ENCODE measurements around the gene DTNA. TPM values are rescaled to one million over a fixed set of nuclear protein-coding genes. Genes with fewer than 3 reads are reported as not detected.

The DTNA gene
- total RNA-seq, 2 experiments from 2014 or later = 0.33 TPM; not detected in 1

DNA sequence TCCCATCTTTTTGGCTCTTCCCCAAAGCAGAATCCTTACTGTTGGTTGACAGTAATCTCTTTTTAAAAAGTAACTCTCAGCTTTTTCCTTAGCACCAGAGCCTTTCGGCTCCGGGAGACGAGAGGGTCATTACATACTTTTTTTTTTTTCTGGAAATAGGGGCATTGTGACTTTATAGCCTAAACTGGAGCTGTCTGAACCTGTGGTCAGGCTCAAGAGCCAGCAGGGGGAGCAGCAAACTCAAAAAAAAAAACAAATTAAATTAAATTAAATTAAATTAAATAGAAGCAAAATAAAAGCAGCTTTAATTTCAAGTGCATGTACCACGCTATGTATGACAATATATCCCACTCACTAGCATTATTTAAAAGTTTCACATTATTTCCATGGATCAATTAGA lies 156.6 kb downstream of the DTNA start:
- H3K27ac Mint-ChIP-seq = no peak overlapping the region
- POLR2A ChIA-PET = no interaction called here
- peaks cover 2% of the 10 kb centered on the region for H3K36me3 Mint-ChIP-seq (ENCODE audit: low read depth)
- H3K4me3 Mint-ChIP-seq = no peak overlapping the region
- no peaks in the 10 kb centered on the region for H3K9me3 Mint-ChIP-seq
- no peak for DNase-seq
- peaks cover 20% of the 10 kb centered on the region for H3K27me3 Mint-ChIP-seq
- peaks cover 8% of the 10 kb centered on the region for H3K4me1 Mint-ChIP-seq
- CTCF ChIA-PET = no interaction called here

DNA sequence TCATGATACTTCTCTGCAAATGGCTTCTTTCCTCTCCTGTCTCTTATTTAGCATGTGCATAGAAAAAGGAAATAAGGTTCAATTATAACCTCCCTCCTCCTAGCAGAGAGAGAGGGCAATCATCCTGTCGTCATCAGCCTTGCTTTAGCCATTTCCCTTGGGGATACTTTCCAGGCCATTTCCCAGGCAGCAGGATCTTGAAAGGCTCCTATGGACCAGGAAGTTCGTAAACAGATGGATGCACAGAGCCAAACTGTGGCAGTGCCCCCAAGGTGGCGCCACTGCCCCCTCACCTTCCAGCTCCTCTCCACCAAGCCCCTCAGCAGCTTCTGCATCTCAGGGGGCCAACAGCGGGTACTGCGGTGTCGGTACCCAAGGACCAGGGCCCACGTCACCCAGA lies 157.4 kb downstream of the DTNA start:
- ChIA-PET POLR2A (no interaction called here), CTCF (no interaction called here)
- Mint-ChIP-seq H3K4me3 (no peak overlapping the region), H3K27ac (no peak overlapping the region), H3K9me3 (no peaks in the 10 kb centered on the region), H3K4me1 (peaks cover 8% of the 10 kb centered on the region), H3K27me3 (peaks cover 19% of the 10 kb centered on the region), H3K36me3 (ENCODE audit: low read depth) (peaks cover 2% of the 10 kb centered on the region)
- DNase-seq = no peak

- Mint-ChIP-seq H3K4me1 (peaks cover 8% of the 10 kb centered on the region), H3K27me3 (peaks cover 5% of the 10 kb centered on the region), H3K27ac (no peak overlapping the region), H3K4me3 (no peak overlapping the region), H3K9me3 (no peaks in the 10 kb centered on the region), H3K36me3 (ENCODE audit: low read depth) (no peaks in the 10 kb centered on the region)
- ChIA-PET CTCF (no interaction called here), POLR2A (no interaction called here)
- no peak for DNase-seq
These were observed 160.6 kb downstream of the DTNA start for GRCh38 chr18:34870555-34871310.

- Mint-ChIP-seq H3K9me3 (no peaks in the 10 kb centered on the region), H3K36me3 (ENCODE audit: low read depth) (no peaks in the 10 kb centered on the region), H3K4me1 (peaks cover 4% of the 10 kb centered on the region), H3K4me3 (no peak overlapping the region), H3K27ac (no peak overlapping the region), H3K27me3 (peaks cover 2% of the 10 kb centered on the region)
- ChIA-PET CTCF (no interaction called here), POLR2A (no interaction called here)
- DNase-seq = no peak
These were observed 161.3 kb downstream of the DTNA start for GRCh38 chr18:34871435-34871834.

DNA sequence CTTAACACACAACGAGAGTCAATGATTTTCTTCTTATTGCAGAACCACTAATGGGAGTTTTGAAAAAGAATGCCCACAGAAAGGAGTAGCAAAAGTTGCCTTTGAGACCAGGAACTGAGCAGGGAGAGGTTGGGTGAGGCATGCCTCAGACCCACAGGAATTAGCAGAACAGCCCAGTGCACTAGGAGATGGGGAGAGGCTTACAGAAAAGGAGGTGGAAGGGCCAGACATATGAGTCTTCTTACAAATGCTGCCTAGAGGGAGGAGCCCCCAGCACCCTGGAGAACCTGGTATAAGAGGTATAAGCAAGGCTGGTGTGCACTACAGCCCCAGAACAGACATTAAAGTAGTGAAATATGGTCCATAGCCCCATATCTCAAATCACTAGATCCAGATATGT lies 162.0 kb downstream of the DTNA start:
- Mint-ChIP-seq H3K4me1 (peaks cover 2% of the 10 kb centered on the region), H3K27ac (no peak overlapping the region), H3K27me3 (peaks cover 2% of the 10 kb centered on the region), H3K36me3 (ENCODE audit: low read depth) (no peaks in the 10 kb centered on the region), H3K9me3 (no peaks in the 10 kb centered on the region), H3K4me3 (no peak overlapping the region)
- ChIA-PET POLR2A (no interaction called here), CTCF (no interaction called here)
- no peak for DNase-seq

GRCh38 chr18:34873986-34874580 lies 164.0 kb downstream of the DTNA start:
- Mint-ChIP-seq H3K36me3 (ENCODE audit: low read depth) (no peaks in the 10 kb centered on the region), H3K9me3 (no peaks in the 10 kb centered on the region), H3K27me3 (peaks cover 2% of the 10 kb centered on the region), H3K4me3 (no peak overlapping the region), H3K27ac (no peak overlapping the region), H3K4me1 (peaks cover 2% of the 10 kb centered on the region)
- POLR2A ChIA-PET = no interaction called here
- DNase-seq = no peak
- CTCF ChIA-PET = no interaction called here

DNA sequence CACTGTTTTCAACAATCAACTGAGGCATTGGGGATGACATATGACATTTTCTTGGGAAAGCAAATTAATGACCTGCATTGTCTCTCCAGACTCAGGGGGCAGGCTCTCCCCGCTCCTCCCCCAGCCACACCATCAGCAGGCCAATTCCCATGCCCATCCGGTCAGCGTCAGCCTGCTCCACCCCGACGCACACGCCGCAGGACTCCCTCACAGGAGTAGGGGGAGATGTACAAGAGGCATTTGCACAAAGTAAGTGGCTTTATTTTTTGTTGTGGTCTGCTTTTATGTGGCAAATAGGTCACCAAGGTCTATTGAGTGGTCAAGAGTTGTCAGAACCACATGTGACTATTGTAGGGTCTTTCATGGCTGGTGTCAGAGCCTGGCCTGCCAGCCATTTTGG lies 165.1 kb downstream of the DTNA start:
- Mint-ChIP-seq H3K4me3 (no peak overlapping the region), H3K36me3 (ENCODE audit: low read depth) (no peaks in the 10 kb centered on the region), H3K27ac (no peak overlapping the region), H3K27me3 (peaks cover 2% of the 10 kb centered on the region), H3K4me1 (peaks cover 2% of the 10 kb centered on the region), H3K9me3 (no peaks in the 10 kb centered on the region)
- CTCF ChIA-PET = no interaction called here
- POLR2A ChIA-PET = no interaction called here
- no peak for DNase-seq

DNA sequence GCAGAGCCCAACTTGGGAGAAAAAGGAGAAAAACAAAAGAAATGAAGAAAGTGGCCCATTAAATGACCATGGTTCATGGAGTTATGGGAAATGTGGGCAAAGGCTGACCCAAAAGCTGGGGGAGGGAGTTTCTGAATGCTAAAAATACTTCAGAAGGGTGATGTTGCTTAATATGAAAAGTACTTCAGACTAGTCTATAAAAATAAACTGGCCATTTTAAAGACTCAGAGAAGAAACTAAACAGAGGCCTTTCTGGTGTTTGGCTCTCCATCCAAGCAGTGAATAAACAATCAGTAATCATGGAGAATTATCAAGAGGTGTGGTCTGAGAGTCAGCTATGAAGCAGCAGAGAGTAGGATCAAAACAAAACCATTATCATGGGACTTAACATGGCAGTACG lies 170.3 kb downstream of the DTNA start:
- no peaks in the 10 kb centered on the region for H3K36me3 Mint-ChIP-seq (ENCODE audit: low read depth)
- no peaks in the 10 kb centered on the region for H3K9me3 Mint-ChIP-seq
- POLR2A ChIA-PET = no interaction called here
- H3K4me1 Mint-ChIP-seq = no peaks in the 10 kb centered on the region
- no peak overlapping the region for H3K4me3 Mint-ChIP-seq
- H3K27ac Mint-ChIP-seq = no peak overlapping the region
- DNase-seq = no peak
- CTCF ChIA-PET = no interaction called here
- H3K27me3 Mint-ChIP-seq = peaks cover 2% of the 10 kb centered on the region

DNA sequence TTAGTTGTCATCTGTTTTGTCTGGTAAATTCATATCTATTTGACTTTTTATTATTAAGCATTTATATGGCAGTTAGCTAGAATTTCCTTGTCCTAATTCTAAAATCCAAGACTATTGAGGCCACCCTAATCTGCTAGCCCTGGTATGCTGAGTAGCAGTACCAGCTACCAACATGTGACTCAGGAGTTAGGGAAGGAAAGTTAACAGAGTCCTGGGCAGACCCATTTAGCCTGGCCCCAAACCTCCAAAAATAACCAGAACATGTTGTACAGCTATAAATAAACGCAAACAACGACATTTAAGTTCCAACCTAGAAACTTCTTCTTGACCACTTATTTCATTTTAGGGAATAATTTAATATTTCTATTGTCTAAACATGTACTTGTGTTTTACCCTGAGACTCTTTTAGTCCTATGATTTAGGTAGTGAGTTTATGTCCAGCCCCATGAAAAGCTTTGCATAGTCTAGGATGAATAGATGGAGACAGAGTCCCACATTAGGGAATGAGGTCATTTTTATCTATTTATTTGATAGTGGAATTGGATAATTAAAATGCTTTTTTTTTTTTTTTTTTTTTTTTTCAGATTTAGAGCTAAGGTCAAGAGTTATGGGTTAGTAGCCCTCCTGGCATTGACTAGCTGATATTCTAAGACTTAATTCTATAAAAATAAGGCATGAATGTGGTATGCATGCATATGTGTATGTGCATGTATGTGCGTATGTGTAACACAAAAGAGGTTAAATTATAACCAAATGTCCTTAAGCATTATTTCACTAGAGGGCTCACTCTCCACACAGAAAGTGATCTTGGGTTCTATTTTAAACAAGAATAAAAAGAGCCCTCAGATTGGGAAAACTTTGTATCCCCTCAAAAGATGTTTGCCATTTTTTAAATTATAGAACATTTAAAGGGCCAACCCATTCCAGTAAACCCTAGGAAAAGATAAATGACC lies 171.1 kb downstream of the DTNA start:
- Mint-ChIP-seq H3K4me3 (no peak overlapping the region), H3K9me3 (no peaks in the 10 kb centered on the region), H3K27ac (no peak overlapping the region), H3K36me3 (ENCODE audit: low read depth) (no peaks in the 10 kb centered on the region), H3K4me1 (no peaks in the 10 kb centered on the region), H3K27me3 (peaks cover 2% of the 10 kb centered on the region)
- ChIA-PET POLR2A (no interaction called here), CTCF (no interaction called here)
- DNase-seq = no peak

- POLR2A ChIA-PET = no interaction called here
These were observed 174.3 kb downstream of the DTNA start for GRCh38 chr18:34884436-34884835.

DNA sequence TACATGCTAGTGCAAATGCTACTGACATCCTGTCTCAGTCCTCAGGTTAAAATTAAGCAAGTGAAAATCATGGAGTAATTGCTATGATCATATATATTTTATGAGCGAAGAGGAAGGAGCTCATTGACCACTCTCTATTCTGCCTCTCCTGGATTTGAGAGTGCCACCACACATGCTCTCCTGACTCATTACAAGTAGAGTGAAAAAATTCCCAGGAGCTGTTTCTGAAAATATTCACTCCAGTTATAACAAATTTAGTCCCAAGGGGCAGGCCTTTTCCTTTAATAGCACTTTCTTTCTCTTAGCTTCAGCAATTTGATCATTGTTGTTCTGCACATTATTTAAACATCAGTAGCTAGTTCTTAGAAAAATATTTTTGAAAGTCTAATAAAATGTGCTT lies 176.1 kb downstream of the DTNA start:
- H3K27ac Mint-ChIP-seq = no peak overlapping the region
- no peak for DNase-seq
- H3K36me3 Mint-ChIP-seq (ENCODE audit: low read depth) = no peaks in the 10 kb centered on the region
- ChIA-PET CTCF (no interaction called here), POLR2A (no interaction called here)
- no peaks in the 10 kb centered on the region for H3K4me1 Mint-ChIP-seq
- no peaks in the 10 kb centered on the region for H3K9me3 Mint-ChIP-seq
- H3K27me3 Mint-ChIP-seq = peaks cover 4% of the 10 kb centered on the region
- no peak overlapping the region for H3K4me3 Mint-ChIP-seq

More at GRCh38 chr18:34884436-34884835, 174.3 kb downstream of the DTNA start:
- Mint-ChIP-seq H3K9me3 (no peaks in the 10 kb centered on the region), H3K4me3 (no peak overlapping the region), H3K27ac (no peak overlapping the region), H3K36me3 (ENCODE audit: low read depth) (no peaks in the 10 kb centered on the region), H3K27me3 (peaks cover 2% of the 10 kb centered on the region), H3K4me1 (no peaks in the 10 kb centered on the region)
- no peak for DNase-seq
- CTCF ChIA-PET = no interaction called here

- no peak overlapping the region for H3K27ac Mint-ChIP-seq
- DNase-seq = no peak
These were observed 177.9 kb downstream of the DTNA start for GRCh38 chr18:34887881-34888580.

GRCh38 chr18:34890486-34891085 lies 180.5 kb downstream of the DTNA start:
- no peak overlapping the region for H3K27ac Mint-ChIP-seq
- H3K4me1 Mint-ChIP-seq = no peaks in the 10 kb centered on the region
- no peaks in the 10 kb centered on the region for H3K36me3 Mint-ChIP-seq (ENCODE audit: low read depth)
- H3K4me3 Mint-ChIP-seq = no peak overlapping the region
- peaks cover 3% of the 10 kb centered on the region for H3K9me3 Mint-ChIP-seq
- ChIA-PET POLR2A (no interaction called here), CTCF (no interaction called here)
- DNase-seq = no peak
- H3K27me3 Mint-ChIP-seq = peaks cover 5% of the 10 kb centered on the region

More at GRCh38 chr18:34887881-34888580, 177.9 kb downstream of the DTNA start:
- no peaks in the 10 kb centered on the region for H3K9me3 Mint-ChIP-seq
- no peaks in the 10 kb centered on the region for H3K4me1 Mint-ChIP-seq
- H3K4me3 Mint-ChIP-seq = no peak overlapping the region
- no peaks in the 10 kb centered on the region for H3K36me3 Mint-ChIP-seq (ENCODE audit: low read depth)
- ChIA-PET CTCF (no interaction called here), POLR2A (no interaction called here)
- peaks cover 7% of the 10 kb centered on the region for H3K27me3 Mint-ChIP-seq

Data from activated CD4-positive, alpha-beta memory T cell treated with anti-CD3 and anti-CD28 coated beads, Interleukin-2, amount 10 ng/mL, durations not matched to agents 7 days and 5 days (primary cell).